HG02970 (cell line): ENCODE results near the gene ADGRV1.
"Not testable (repeated sequence)": the region's sequence is repeated elsewhere in the genome, so short reads cannot be mapped to it uniquely, and the experiment has no call there.

ENCODE experiments used
- ATAC-seq: cut with Tn5 transposase; IDR thresholded peaks from one replicate; pipeline ENCODE4 v1.9.1; 2021; ENCODE audit warnings: mild to moderate bottlenecking, moderate library complexity, moderate number of reproducible peaks; ENCODE audit not compliant: unreplicated experiment, low FRiP score

ADGRV1 gene

DNA sequence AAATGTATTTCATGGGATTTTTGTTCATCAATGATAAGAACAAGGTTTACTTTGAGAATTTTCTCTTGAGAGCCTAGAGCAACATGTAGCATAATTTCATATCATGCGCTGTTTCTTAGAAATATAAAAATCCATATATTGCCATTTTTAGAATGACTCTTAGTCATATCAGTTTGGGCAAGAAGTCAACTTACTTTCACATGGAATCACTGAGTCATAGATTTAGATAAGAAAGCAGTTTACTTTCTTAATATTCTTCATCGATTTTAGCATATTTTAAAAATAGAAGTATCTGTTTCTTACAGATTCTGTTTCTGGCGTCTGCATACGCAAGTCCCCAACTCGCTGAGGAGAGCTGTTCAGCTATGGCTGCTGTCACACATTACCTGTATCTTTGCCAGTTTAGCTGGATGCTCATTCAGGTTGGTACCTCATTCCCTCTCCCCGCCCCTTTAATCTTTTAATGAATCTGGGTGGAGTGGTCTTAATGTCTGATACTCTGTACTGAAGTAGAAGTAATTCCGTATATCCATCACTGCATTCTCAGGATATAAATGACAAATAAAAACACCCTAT is 406.6 kb downstream of the ADGRV1 start:
- ATAC-seq = no peak

DNA sequence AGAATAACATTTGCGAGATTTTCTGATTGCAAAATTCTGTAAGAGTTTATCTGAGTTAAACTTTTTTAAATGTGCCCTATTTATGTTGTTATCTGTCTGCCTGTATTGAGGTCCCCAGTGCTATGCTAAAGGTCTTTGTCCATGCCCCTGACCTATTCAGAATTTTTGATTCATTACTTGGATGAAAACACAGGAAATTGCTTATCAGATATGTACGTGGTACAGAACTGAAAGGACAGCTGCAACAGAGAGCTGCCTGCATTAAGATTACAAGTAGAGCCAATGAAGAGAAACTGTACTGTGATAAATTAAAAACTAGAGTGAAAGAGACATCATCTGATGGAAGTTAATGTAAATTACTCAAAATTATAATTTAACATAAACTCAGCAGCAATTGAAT is 408.8 kb downstream of the ADGRV1 start:
- no peak for ATAC-seq

DNA sequence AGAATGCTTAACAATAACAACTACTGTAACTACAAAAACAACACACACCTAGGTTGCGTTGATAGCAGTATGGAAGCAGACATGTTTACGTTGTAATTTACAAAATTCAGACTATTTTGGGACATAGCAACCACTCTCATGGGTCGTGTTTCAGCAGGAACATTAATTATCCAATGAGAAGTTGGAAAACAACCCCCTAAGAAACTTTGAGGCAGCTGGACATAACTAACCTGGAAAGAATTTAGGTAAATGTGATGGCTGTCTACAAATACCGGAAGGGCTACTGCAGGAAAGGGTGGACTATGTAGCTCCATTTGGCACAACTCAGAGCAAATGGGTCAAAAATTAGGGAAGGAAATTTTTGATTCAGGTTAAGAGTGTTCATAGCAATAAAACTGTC is 409.3 kb downstream of the ADGRV1 start:
- ATAC-seq = no peak

DNA sequence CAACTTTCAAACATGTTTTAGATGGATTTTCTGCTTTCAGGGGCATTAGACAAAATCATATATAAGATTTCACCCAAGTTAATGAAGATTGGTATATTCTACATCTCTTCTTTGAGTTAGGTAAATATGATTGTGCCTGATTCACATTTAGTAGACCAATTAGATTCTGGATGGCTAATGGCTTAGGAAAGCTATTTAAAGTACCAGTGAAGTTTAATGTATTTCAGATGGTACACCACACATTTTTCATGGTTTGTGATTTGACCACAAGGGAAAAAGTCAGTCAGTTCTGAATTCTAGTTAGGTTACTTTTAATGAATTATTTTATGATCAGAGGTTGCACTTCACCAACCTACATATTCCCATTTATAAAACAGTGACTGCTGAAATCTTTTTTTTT is 409.7 kb downstream of the ADGRV1 start:
- ATAC-seq = no peak

DNA sequence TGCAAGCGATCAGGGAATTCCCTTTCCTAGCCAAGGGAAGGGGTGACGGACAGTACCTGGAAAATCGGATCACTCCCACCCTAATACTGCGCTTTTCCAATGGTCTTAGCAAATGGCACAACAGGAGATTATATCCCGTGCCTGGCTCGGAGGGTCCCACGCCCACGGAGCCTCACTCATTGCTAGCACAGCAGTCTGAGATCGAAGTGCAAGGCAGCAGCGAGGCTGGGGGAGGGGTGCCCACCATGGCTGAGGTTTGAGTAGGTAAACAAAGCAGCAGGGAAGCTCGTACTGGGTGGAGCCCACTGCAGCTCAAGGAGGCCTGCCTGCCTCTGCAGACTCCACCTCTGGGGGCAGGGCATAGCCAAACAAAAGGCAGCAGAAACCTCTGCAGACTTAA is 411.3 kb downstream of the ADGRV1 start:
- not testable (repeated sequence) for ATAC-seq

DNA sequence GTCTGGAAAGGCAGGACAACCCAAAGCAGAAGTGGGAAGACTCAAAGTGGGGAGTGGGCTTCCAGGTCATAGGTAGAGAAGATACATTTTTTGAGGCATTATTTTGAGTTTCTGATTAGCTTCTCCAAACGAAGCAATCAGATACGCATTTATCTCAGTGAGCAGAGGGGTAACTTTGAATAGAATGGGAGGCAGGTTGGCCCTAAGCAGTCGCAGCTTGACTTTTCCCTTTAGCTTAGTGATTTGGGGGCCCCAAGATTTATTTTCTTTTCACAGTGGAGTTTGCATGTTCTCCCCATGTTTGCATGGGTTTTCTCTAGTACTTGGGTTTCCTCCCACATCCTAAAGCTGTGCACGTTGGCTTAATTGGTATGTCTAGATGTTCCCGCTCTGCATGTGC is 422.6 kb downstream of the ADGRV1 start:
- no peak for ATAC-seq

DNA sequence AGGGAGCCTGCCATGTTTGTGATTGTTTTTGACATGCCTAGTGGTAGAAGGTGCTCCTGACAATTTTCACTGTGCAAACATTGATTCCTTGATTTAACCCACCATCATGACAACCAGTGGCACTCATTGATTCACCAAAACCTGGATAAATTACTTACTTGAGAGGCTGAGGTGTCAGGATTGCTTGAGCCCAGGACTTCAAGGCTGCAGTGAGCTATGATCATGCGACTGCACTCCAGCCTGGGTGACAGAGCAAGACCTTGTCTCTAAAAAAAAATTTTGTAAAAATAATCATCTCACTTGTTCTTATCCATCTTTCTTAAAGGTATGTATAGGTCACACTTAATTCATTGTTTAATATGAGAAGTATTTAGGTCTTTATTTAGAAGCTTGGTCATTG is 423.2 kb downstream of the ADGRV1 start:
- no peak for ATAC-seq

DNA sequence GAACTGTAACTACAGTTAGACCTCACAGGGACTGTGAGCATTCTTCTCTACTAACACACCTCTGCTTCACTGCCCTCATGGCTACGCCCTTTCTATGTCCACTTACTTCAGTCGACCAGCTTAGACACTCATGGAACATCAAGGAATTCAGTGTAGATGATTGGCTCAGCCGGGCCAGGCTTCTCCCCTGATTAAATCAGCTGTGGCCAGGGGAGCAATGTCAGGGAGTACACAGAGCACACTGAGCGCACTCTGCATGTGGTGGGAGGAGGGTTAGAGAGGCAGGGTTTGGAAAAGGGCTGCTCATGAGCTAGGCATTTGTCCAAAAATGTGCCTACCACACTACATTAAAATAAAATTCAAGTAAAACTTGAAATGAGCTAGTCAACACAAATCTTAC is 424.0 kb downstream of the ADGRV1 start:
- no peak for ATAC-seq

DNA sequence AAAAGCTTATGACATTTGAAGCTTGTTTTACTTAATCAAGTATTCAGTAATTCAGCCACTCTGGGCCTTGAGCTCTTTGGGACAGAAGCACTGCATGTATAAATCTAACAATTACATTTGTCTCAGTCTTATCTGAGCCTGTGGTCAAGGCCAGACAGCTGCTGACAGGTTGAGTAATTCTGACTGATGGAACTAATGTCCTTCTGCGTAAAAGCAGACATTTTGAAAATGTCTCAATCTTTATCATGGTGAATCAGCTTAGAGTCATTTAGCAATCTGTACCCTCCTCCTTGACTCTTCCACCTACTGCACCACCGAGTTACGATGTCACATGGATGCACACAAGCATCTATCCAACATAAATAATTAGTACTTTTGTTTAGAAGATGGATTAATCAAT is 424.6 kb downstream of the ADGRV1 start:
- ATAC-seq = no peak

DNA sequence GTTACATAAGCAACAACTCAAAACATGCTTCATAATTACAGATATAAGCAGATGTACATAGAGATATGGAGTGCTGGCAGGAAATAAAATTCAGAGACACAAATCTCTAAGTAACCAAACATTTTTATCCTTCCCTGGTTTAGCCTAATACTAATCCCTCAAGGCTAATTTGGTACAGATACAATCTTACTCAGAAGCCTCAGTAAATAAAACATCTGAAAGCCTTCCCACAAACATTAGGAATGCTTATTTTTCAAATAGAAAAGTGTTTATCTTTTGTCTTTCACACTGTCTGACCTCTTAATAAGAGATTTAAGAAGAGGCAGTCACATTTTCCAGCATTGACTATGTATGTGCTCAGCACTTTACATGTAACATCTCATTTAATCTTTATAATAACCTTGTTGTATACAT is 425.1 kb downstream of the ADGRV1 start:
- ATAC-seq = no peak

DNA sequence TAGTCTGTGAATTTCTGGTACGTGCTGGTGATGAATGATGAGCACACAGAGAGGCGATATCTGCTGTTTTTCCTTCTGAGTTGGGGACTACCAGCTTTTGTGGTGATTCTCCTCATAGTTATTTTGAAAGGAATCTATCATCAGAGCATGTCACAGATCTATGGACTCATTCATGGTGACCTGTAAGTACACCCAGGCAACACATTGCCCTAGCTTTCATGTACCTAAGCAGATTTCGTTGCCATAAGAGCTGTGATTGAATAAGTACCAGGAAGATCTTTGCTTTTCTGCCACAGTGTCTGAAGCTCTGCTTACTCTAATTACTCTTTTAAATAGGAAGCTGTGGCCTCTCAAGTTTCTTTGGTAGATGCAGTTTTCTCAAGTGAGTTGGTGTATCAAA is 426.7 kb downstream of the ADGRV1 start:
- ATAC-seq = no peak

DNA sequence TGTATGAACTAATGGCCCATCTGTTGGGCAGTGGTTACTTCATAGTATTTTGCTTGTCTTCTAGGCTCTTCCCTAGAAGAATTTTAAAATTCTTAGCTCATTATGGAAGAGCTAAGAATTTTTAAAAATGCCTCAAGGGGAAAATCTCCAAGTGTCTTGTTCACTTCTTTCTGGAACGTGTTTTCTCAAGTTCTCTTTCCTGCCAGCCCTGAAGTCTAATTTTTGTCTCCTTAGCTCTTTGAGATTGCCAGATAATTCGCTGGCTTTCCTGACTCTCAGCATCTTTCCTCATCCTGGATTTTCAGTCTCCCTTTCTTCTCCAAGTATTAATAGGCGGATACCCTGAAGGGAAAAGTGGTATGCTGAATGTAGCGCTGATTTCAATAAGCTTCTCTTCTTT is 429.1 kb downstream of the ADGRV1 start:
- no peak for ATAC-seq

DNA sequence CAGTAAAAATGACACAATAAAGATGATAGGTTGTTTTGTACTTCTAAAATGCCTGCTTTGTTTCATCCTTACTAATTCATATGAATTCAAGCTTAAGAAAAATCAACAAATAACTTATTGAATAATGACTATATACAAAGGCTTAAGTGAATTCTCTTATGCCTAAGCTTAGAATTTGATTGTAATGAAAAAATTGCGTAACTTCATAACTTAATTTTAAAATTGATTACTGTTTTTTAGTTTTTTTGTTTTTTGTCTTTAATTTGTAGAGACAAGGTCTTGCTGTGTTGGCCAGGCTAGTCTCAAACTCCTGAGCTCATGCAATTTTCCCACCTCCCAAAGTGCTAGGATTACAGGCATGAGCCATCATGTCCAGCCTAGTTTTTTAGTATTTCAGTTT is 432.6 kb downstream of the ADGRV1 start:
- ATAC-seq = no peak

DNA sequence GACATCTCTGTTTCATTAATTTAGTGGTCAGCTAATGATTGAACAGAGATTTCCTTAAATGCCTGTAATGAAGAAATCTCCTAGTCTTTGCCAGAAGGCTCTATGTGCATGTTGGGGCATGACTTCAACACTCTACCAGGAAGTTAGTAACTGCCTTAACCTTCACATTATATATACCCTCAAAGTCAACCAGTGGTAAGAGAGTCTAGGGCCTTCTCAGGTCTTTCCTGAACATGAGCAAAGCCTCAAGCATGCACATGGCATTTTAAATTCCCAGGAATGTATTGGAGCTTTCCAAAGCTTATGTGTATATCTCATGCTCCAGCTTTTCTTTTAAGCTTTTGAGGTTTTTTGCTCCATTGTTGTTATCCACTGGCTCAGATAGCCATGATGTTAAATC is 436.2 kb downstream of the ADGRV1 start:
- ATAC-seq = no peak

DNA sequence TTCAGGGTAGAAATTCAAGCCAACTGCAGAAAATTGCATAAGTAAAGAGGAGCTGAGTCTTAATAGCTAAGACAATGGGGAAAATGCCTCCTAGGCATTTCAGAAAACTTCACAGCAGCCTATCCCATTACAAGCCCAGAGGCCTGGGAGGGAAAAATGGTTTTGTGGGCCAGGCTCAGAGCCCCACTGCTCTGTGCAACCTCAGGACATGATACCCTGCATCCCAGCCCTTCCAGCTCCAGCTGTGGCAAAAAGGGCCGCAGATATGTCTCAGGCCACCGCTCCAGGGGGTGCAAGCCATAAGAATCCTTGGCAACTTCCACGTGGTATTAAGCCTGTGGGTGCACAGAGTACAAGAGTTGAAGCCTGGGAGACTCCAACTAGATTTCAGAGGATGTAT is 437.5 kb downstream of the ADGRV1 start:
- ATAC-seq = no peak

DNA sequence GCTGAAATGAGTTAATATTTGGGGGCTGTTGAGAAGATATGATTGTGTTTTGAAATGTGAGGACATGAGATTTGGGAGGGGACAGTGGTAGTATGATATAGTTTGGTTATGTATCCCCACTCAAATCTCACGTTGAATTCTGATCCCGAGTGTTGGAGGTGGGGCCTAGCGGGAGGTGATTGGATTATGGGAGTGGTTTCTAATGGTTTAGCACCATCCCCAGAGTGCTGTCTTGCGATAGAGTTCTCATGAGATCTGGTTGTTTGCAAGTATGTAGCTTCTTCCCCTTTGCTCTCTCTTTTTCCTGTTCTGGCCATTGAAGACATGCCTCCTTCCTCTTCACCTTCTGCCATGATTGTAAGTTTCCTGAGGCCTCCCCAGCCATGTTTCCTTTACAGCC is 438.5 kb downstream of the ADGRV1 start:
- no peak for ATAC-seq

DNA sequence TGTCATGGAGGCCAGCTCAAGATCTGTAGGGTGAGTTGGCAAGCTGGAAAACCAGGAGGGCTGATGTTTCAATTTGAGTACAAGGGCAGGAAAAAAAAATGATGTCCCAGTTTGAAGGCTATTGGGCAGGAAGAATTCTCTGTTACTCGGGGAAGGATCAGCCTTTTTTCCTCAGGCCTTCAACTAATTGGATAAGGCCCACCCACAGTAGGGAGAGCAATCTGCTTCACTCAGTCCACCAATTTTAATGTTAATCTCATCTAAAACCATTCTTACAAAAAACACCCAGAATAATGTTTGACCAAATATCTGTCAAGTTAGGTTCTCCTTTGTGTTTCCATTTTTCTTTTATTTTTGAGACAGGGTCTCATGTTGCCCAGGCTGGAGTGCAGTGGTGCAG is 442.1 kb downstream of the ADGRV1 start:
- no peak for ATAC-seq

DNA sequence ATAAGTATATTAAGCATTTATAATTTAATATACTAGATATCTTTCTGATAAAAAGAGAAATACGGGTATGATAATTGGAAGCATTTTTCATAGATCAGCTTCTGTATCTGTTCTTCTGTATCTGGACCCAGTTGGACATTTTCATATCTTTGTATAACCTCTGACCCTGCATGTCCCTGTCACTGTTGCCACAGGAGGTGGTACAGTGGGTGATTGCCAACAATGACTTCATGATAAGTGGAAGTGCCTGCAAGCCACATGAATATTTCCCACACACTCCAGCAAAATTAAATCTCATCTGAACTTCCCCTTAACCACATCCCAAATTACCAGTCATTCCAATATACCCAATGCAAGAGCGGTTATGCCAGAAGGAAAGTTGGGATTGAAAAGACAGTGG is 448.1 kb downstream of the ADGRV1 start:
- ATAC-seq = no peak

DNA sequence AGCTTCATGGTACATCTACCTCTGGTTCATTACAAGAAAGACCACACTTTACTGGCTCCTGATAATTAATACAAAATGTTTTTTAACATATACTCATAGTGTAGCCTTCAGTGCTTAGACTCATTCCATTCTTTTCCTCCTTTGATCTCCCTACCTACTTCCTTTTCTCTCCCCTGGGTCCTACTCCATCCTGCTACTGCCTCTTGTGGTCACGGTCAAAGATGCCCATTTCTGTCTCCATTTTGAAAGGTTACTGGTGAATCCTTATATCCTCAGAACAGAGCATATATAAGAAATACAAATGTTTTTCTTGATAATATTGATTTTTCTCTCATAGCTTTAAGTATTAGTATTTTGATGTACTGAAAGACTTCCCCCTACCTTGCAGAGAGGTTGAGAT is 448.7 kb downstream of the ADGRV1 start:
- no peak for ATAC-seq

DNA sequence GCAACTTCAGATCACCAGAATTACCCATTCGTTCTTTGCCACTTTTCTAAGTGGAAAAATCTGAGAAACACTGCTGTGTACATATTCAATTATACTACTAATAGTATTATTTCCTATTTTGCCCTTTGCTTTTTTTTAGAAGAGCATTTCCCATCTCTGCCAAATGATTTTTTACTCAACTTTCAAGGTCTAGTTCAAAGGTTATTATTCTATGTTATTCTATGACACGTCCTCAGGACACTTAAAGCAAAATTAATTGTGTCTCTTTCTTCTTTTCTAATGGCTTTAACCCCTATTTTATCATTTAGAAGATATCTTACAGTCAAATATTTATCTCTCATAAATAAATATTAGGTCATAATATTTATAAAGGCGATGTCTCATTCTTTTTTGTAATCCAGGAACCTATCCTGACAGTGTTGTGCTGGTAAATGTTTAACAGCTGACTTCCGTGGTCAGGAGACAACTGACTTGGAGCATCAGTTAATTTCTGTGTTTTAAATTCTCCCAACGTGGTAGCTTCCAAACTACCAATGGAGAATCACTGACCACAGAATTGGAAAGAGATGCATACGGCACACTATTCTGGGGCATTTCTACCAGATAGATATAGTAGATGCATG is 449.3 kb downstream of the ADGRV1 start:
- no peak for ATAC-seq

DNA sequence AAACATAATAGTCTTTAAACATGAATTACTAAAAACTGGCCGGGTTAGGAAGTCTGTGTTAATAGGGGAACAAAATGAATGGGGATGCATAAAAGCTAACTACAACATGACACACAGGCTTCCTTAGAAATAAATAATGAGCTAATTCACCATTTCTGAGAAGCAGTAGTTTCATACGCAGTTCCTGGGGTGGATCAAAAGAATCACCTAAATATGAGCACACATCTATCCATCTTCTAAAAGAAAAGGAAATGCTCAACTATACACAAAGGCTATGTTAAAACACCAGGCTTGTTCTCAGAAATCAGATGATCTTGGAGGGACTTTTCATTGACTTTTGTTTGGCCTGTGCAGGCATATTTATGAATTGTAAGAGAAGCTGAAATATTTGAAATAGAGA is 451.5 kb downstream of the ADGRV1 start:
- no peak for ATAC-seq

DNA sequence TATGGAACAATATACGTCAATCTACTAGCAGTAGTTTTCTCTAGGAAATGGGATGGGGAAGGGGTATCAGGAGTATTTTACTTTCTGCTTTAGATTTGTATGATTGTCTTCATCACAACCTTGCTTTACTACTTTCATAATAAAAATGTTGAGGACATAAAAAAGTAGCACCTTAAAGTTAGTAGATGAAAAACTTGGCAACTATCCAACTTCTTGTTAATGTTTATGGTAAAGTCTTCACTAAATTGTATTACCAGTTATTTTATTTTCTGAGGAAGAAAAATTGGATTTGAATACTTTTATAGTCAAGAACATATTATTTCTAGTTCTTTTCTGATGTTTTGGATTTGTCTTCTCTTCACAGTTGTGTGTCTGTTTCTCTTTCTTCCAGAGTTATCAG is 452.4 kb downstream of the ADGRV1 start:
- no peak for ATAC-seq

DNA sequence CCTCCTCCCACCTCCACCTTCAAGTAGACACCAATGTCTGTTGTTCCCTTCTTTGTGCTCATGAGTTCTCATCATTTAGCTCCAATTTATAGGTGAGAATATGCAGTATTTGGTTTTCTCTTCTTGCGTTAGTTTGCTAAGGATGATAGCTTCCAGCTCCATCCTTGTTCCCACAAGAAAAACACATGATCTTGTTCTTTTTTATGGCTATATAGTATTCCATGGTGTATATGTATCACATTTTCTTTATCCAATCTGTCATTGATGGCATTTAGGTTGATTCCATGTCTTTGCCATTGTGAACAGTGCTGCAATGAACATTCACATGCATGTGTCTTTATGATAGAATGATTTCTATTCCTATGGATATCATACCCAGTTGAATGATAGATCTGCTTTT is 454.3 kb downstream of the ADGRV1 start:
- ATAC-seq = not testable (repeated sequence)
